K562 (cell line): Measurements from ENCODE around the gene SMAD1. TPM values are rescaled to one million over a fixed set of nuclear protein-coding genes. Genes with fewer than 3 reads are reported as not detected.
A peak's percentile ranks its signal among the peaks of the same experiment; 100 is the strongest.

Experiments used
- ATAC-seq: fragments of 200-7000 bp; cut with Tn5 transposase; 3 replicates; pipeline ENCODE4 v1.9.1; 2020; ENCODE audit warnings: moderate library complexity
- BruUV-seq: library from RNA; stranded (reverse); fragments of 400-500 nt; replicated peaks from 2 replicates; lab custom pipeline; 2021; lab: Mats Ljungman, UMichigan
- CTCF ChIA-PET: fragments of 300-600 bp; formaldehyde crosslinking; extraction: SDS; loops from one replicate; lab custom pipeline; 2021; ENCODE audit warnings: low intra/inter-chr PET ratio; lab: Yijun Ruan, JAX
- POLR2A ChIA-PET: fragments of 300-600, 350-650 bp; sonication (Branson Sonifier 250); formaldehyde crosslinking; extraction: SDS; loops from one replicate; lab custom pipeline; 2021; ENCODE audit warnings: antibody characterized with exemption, inconsistent platforms; lab: Yijun Ruan, JAX
- DNase-seq, 4 experiments: peaks; one replicate each; pipeline versions ENCODE4 v3.0.0 to v3.0.0-alpha.2; 2011 to 2018; ENCODE audit warnings: low spot score in 3 of 4, mixed read lengths in 3 of 4; ENCODE audit errors: extremely low read depth in 1 of 4
- FAIRE-seq: peaks from 2 replicates; lab custom pipeline; 2011; peaks lifted over from hg19 to GRCh38; lab: Jason Lieb, UNC
- H2AFZ ChIP-seq: 2 replicates; pipeline ENCODE4 v1.6.0; 2011; ENCODE audit warnings: low read depth, low read length, control low read depth, inconsistent platforms
- H3K27ac ChIP-seq: fragments of 200-600 bp; 3 replicates; pipeline ENCODE4 v1.8.0; 2011; ENCODE audit warnings: low read depth, mild to moderate bottlenecking, control low read depth, inconsistent platforms, low read length, moderate library complexity, mixed read lengths; ENCODE audit errors: extremely low read depth
- H3K27me3 ChIP-seq, 2 experiments: fragments of 300-600 bp in 1 of 2; 2 replicates in 1 of 2; 3 replicates in 1 of 2; pipeline versions ENCODE4 v1.6.0 to v1.8.0; 2011; ENCODE audit warnings: inconsistent platforms in 2 of 2, low read length in 2 of 2, mild to moderate bottlenecking in 1 of 2, mixed read lengths in 1 of 2, moderate library complexity in 1 of 2; ENCODE audit not compliant: control insufficient read depth in 2 of 2, insufficient read depth in 2 of 2
- H3K36me3 ChIP-seq: fragments of 300-600 bp; 3 replicates; pipeline ENCODE4 v1.8.0; 2011; ENCODE audit warnings: mild to moderate bottlenecking, low read length, inconsistent platforms; ENCODE audit not compliant: control insufficient read depth, insufficient read depth
- H3K4me1 ChIP-seq, 2 experiments: fragments of 200-600 bp in 1 of 2; replicated peaks in 1 of 2; 2 replicates in 1 of 2; 3 replicates in 1 of 2; pipeline versions ENCODE4 v1.5.1 to v1.8.0; 2011; ENCODE audit warnings: inconsistent platforms in 2 of 2, low read length in 2 of 2, mild to moderate bottlenecking in 1 of 2, mixed read lengths in 1 of 2, moderate library complexity in 1 of 2; ENCODE audit not compliant: control insufficient read depth in 2 of 2, insufficient read depth in 2 of 2
- H3K4me2 ChIP-seq: 2 replicates; pipeline ENCODE4 v1.6.1; 2011; ENCODE audit warnings: low read length, control low read depth, inconsistent platforms, mixed read lengths; ENCODE audit not compliant: insufficient read depth
- H3K4me3 ChIP-seq: fragments of 200-600 bp; sonication (generic), shearing (Covaris generic); 2 replicates; pipeline ENCODE4 v1.5.1; 2016; ENCODE audit warnings: control low read depth, inconsistent platforms
- H3K79me2 ChIP-seq: fragments of 200-600 bp; 3 replicates; pipeline ENCODE4 v1.8.0; 2011; ENCODE audit warnings: low read length, inconsistent platforms; ENCODE audit not compliant: control insufficient read depth, insufficient read depth
- H3K9ac ChIP-seq, 2 experiments: 2 replicates each; pipeline versions ENCODE4 v1.6.0 to v1.6.1; 2011; ENCODE audit warnings: low read depth in 2 of 2, low read length in 2 of 2, control low read depth in 1 of 2, inconsistent platforms in 1 of 2, mild to moderate bottlenecking in 1 of 2, mixed read lengths in 1 of 2; ENCODE audit not compliant: insufficient read depth in 1 of 2
- H3K9me1 ChIP-seq: one replicate; pipeline ENCODE4 v1.6.0; 2011; ENCODE audit warnings: inconsistent platforms, mild to moderate bottlenecking, low read length, moderate library complexity; ENCODE audit not compliant: control insufficient read depth, insufficient read depth
- H3K9me3 ChIP-seq: replicated peaks from 2 replicates; pipeline ENCODE4 v1.5.1; 2011; ENCODE audit warnings: low read depth, low read length, inconsistent platforms; ENCODE audit not compliant: control insufficient read depth, insufficient read depth
- H4K20me1 ChIP-seq: replicated peaks from 2 replicates; pipeline ENCODE4 v1.6.1; 2011; ENCODE audit warnings: low read length, inconsistent platforms, mixed read lengths; ENCODE audit not compliant: control insufficient read depth, insufficient read depth
- CEBPB ChIP-seq: fragments of 450-650 bp; IDR thresholded peaks from 2 replicates; pipeline ENCODE4 v1.6.1; 2016; ENCODE audit warnings: missing genetic modification characterization, missing compliant biosample characterization
- CEBPG ChIP-seq, 3 experiments: fragments of 200-800 bp in 1 of 3; sonication (Bioruptor generic) in 1 of 3; sonication (generic) in 1 of 3; formaldehyde crosslinking in 1 of 3; IDR thresholded peaks in 2 of 3; conservative IDR thresholded peaks in 1 of 3; 2 replicates each; pipeline versions ENCODE4 v1.6.1 to v1.8.0; 2016 to 2022; ENCODE audit warnings: missing compliant biosample characterization in 2 of 3, missing genetic modification characterization in 2 of 3, mild to moderate bottlenecking in 1 of 3, missing genetic modification reagents in 1 of 3
- ELF4 ChIP-seq: fragments of 450-650 bp; formaldehyde crosslinking; IDR thresholded peaks from 2 replicates; pipeline ENCODE4 v1.4.0; 2022; ENCODE audit warnings: missing genetic modification characterization
- FOXP4 ChIP-seq: sonication (generic); formaldehyde crosslinking; IDR thresholded peaks from 2 replicates; pipeline ENCODE4 v1.8.0; 2022; ENCODE audit warnings: mild to moderate bottlenecking, missing genetic modification reagents, borderline replicate concordance
- KDM5B ChIP-seq: fragments of 200-600 bp; sonication (generic); IDR thresholded peaks from 2 replicates; pipeline ENCODE4 v1.6.1; 2012; ENCODE audit warnings: low read depth, mild to moderate bottlenecking, moderate library complexity, low read length, control low read depth, inconsistent platforms; ENCODE audit not compliant: insufficient replicate concordance
- MITF ChIP-seq: IDR thresholded peaks from 2 replicates; pipeline ENCODE4 v1.6.1; 2014; ENCODE audit warnings: antibody characterized with exemption
- NFE2 ChIP-seq: IDR thresholded peaks from 2 replicates; pipeline ENCODE4 v1.6.1; 2014; ENCODE audit warnings: antibody characterized with exemption, low read depth
- NUFIP1 ChIP-seq: fragments of 450-650 bp; IDR thresholded peaks from 2 replicates; pipeline ENCODE4 v1.6.1; 2018; ENCODE audit not compliant: partially characterized antibody
- SUPT5H ChIP-seq: fragments of 450-650 bp; IDR thresholded peaks from 2 replicates; pipeline ENCODE4 v1.6.1; 2016
- WGBS: fragments of 100-300 bp; shearing (Covaris generic); methylation state at CpG from one replicate; pipeline ENCODE4 v1.1.6; 2016; ENCODE audit warnings: low coverage, mixed read lengths; ENCODE audit not compliant: insufficient coverage; ENCODE audit errors: missing lambda C conversion rate; 5-methylcytosine and 5-hydroxymethylcytosine counted together
- in situ Hi-C: fragments of 300-500 bp; cut with MboI; formaldehyde crosslinking; loops from 4 replicates; pipeline ENCODE4 v1.15.0; 2018; ENCODE audit warnings: inconsistent platforms, mixed read lengths
- intact Hi-C: fragments of 100-400 bp; cut with micrococcal nuclease; formaldehyde crosslinking; loops from 2 replicates; pipeline ENCODE4 v1.14.2; 2022
- polyA plus RNA-seq, 8 experiments: library from polyadenylated mRNA; depleted of rRNA in 4 of 8; stranded (reverse) in 5 of 8; unstranded in 3 of 8; fragments of >200 nt; fragmentation: Nextera tagmentation in 2 of 8; fragmentation: Illumina TruSeq in 1 of 8; extraction: Ambion mirVana in 2 of 8; extraction: Trizol in 1 of 8; gene quantifications; 2 replicates each; pipeline versions ENCODE4 v1.2.1 to v1.2.3, GENCODE V29; 2011 to 2014; ENCODE audit warnings: inconsistent platforms in 1 of 8, missing spikeins in 1 of 8
- total RNA-seq, 7 experiments: library from RNA; depleted of rRNA in 6 of 7; stranded (reverse); fragments of >200 nt in 6 of 7; fragmentation: Illumina TruSeq in 2 of 7; extraction: Trizol in 2 of 7; gene quantifications; 2 replicates each; pipeline versions ENCODE4 v1.2.1 to v1.2.3, GENCODE V29; 2011 to 2021; ENCODE audit warnings: low replicate concordance in 1 of 7
- TF ChIP-seq, protein P1 (sequence below): sonication (generic); formaldehyde crosslinking; IDR thresholded peaks from 2 replicates; pipeline ENCODE4 v1.8.0; 2022; ENCODE audit warnings: missing genetic modification reagents, mild to moderate bottlenecking, borderline replicate concordance

SMAD1 gene
- total and polyA plus RNA-seq, 9 of the 15 experiments (the other 6 are each of a cell fraction or from before 2014, with no cell fraction given): 0.05 to 0.54 (median 0.21) TPM; not detected in 3

GRCh38 chr4:145533961-145534360 lies 52.3 kb downstream of the SMAD1 start (continued):
- TF ChIP-seq, protein P1, sequence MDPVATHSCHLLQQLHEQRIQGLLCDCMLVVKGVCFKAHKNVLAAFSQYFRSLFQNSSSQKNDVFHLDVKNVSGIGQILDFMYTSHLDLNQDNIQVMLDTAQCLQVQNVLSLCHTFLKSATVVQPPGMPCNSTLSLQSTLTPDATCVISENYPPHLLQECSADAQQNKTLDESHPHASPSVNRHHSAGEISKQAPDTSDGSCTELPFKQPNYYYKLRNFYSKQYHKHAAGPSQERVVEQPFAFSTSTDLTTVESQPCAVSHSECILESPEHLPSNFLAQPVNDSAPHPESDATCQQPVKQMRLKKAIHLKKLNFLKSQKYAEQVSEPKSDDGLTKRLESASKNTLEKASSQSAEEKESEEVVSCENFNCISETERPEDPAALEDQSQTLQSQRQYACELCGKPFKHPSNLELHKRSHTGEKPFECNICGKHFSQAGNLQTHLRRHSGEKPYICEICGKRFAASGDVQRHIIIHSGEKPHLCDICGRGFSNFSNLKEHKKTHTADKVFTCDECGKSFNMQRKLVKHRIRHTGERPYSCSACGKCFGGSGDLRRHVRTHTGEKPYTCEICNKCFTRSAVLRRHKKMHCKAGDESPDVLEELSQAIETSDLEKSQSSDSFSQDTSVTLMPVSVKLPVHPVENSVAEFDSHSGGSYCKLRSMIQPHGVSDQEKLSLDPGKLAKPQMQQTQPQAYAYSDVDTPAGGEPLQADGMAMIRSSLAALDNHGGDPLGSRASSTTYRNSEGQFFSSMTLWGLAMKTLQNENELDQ: no peak
- TF ChIP-seq NUFIP1 (no peak), ELF4 (CRISPR knock-in tag) (no peak), MITF (no peak)
- TF ChIP-seq, all 486 proteins: peak for 0

DNA sequence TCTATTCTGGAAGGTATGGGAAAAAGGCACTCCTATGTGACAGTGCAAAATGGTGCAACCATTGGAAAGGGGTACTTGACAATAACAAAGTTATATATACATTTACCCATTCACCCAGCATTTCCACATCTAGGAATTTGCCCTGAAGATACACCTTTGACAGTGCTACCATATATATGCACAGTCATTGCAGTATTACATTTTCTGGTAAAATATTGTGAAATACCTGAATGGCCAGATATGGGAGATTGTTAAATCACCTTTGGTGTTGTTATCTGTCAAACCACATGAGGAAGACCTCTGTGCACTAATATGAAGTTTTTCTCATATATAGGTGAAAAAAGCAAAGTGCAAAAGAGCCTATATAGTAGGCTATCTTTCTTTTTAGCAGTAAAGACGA lies 53.5 kb downstream of the SMAD1 start:
- H3K4me1 ChIP-seq: no peaks in the 10 kb centered on the region
- TF ChIP-seq CEBPB (peak; percentile 83), KDM5B (no peak), FOXP4 (CRISPR knock-in tag) (no peak), CEBPG (CRISPR knock-in tag; IDR thresholded peaks at IDR 0.05) (no peak), CEBPG (tag; conservative IDR thresholded peaks at IDR 0.05 in 1 of 2, IDR thresholded peaks at IDR 0.05 in 1 of 2) (peak; percentile 20 to 49; a peak in 2 of 4 replicates), NFE2 (peak; percentile 35; the same call in 1 of the 2 replicates), SUPT5H (no peak)

More for the DNA sequence above, 53.5 kb downstream of the SMAD1 start:
- ChIA-PET CTCF (no interaction called here), POLR2A (no interaction called here)
- in situ Hi-C loops: no loop called here
- Histone ChIP-seq H3K9ac (no peak overlapping the region), H3K9me3 (no peaks in the 10 kb centered on the region), H3K4me2 (no peak overlapping the region), H3K36me3 (no peaks in the 10 kb centered on the region), H3K9me1 (no peaks in the 10 kb centered on the region), H2AFZ (no peak overlapping the region), H3K27ac (no peak overlapping the region), H3K79me2 (no peaks in the 10 kb centered on the region), H3K4me3 (no peak overlapping the region), H3K27me3 (no peaks in the 10 kb centered on the region), H4K20me1 (no peaks in the 10 kb centered on the region)
- BruUV-seq: no TSS peak
- no peak for DNase-seq
- 0% methylated on average over 1 of the region's 1 CpG for WGBS
- no peak for FAIRE-seq
- no peak for ATAC-seq
- intact Hi-C loops: no loop called here
